NCI-H128 (cell line): ENCODE results near the gene TMTC1.
A peak's percentile ranks its signal among the peaks of the same experiment; 100 is the strongest.

Experiments
- DNase-seq: peaks from one replicate; lab custom pipeline; 2025; ENCODE audit not compliant: unreplicated experiment; lab: John Stamatoyannopoulos, UW

TMTC1 gene

GRCh38 chr12:29741342-29742241 lies 42.1 kb downstream of the TMTC1 start:
- no peak for DNase-seq

- no peak for DNase-seq
Observed at GRCh38 chr12:29739279-29739991, 44.3 kb downstream of the TMTC1 start.

- no peak for DNase-seq
Observed at GRCh38 chr12:29738365-29738764, 45.4 kb downstream of the TMTC1 start.

- DNase-seq: no peak
Observed at GRCh38 chr12:29737644-29738043, 46.1 kb downstream of the TMTC1 start.

- DNase-seq: no peak
Observed at GRCh38 chr12:29735604-29736003, 48.1 kb downstream of the TMTC1 start.

- no peak for DNase-seq
Observed at GRCh38 chr12:29734734-29735133, 49.0 kb downstream of the TMTC1 start.

GRCh38 chr12:29734305-29734704 lies 49.4 kb downstream of the TMTC1 start:
- DNase-seq: no peak

GRCh38 chr12:29733501-29733900 lies 50.2 kb downstream of the TMTC1 start:
- DNase-seq: no peak

GRCh38 chr12:29733060-29733459 lies 50.7 kb downstream of the TMTC1 start:
- no peak for DNase-seq

- DNase-seq: no peak
Observed at GRCh38 chr12:29732593-29732992, 51.1 kb downstream of the TMTC1 start.

GRCh38 chr12:29732191-29732590 lies 51.6 kb downstream of the TMTC1 start:
- DNase-seq: no peak

GRCh38 chr12:29731591-29731990 lies 52.2 kb downstream of the TMTC1 start:
- DNase-seq: no peak

- no peak for DNase-seq
Observed at GRCh38 chr12:29730481-29730880, 53.3 kb downstream of the TMTC1 start.

- no peak for DNase-seq
Observed at GRCh38 chr12:29728030-29728429, 55.7 kb downstream of the TMTC1 start.

GRCh38 chr12:29726741-29727348 lies 56.9 kb downstream of the TMTC1 start:
- DNase-seq: no peak

- DNase-seq: peak; percentile 28
Observed at GRCh38 chr12:29726321-29726692, 57.4 kb downstream of the TMTC1 start.

GRCh38 chr12:29725587-29726320 lies 58.0 kb downstream of the TMTC1 start:
- peak; percentile 38 for DNase-seq

- DNase-seq: no peak
Observed at GRCh38 chr12:29722164-29722563, 61.6 kb downstream of the TMTC1 start.

GRCh38 chr12:29719381-29719780 lies 64.4 kb downstream of the TMTC1 start:
- no peak for DNase-seq

- DNase-seq: no peak
Observed at GRCh38 chr12:29717540-29718100, 66.1 kb downstream of the TMTC1 start.

- DNase-seq: no peak
Observed at GRCh38 chr12:29714966-29715365, 68.8 kb downstream of the TMTC1 start.
